Renal cortex interstitium (tissue), 3 donors: ENCODE results near the gene PIP5K1A. TPM values are rescaled to one million over a fixed set of nuclear protein-coding genes. Genes with fewer than 3 reads are reported as not detected.

ENCODE experiments used
- polyA plus RNA-seq, 3 donors: library from polyadenylated mRNA; unstranded; fragments of 120-200 nt; gene quantifications; one replicate each; pipeline ENCODE4 v1.2.1, GENCODE V29; 2013; ENCODE audit not compliant: insufficient read length in 3 of 3

PIP5K1A gene
- polyA plus RNA-seq, 3 donors, result 61.9 to 79.7 (median 73.5) TPM

Other genes starting within 250 kb of the PIP5K1A start
- 100 to 1,000 TPM; 296 to 301 (median 300) TPM for gene CERS2, start 223.7 kb upstream of the PIP5K1A start, polyA plus RNA-seq
- 10 to 100 TPM; 14.3 to 18.9 (median 14.6) TPM for gene ANXA9, start 216.3 kb upstream of the PIP5K1A start, polyA plus RNA-seq
- 10 to 100 TPM; 38.9 to 58.3 (median 39.3) TPM for gene MINDY1, start 191.7 kb upstream of the PIP5K1A start, polyA plus RNA-seq
- 10 to 100 TPM; 42.4 to 48.7 (median 42.8) TPM for gene PRUNE1, start 190.1 kb upstream of the PIP5K1A start, polyA plus RNA-seq
- 1 to 10 TPM; 1.6 to 3.6 (median 2.7) TPM for gene BNIPL, start 162.0 kb upstream of the PIP5K1A start, polyA plus RNA-seq
- gene C1orf56, start 150.8 kb upstream of the PIP5K1A start, polyA plus RNA-seq, result 10 to 100 TPM in 2 of 3 donors, 1 to 10 TPM in 1; 9.1 to 14.0 (median 11.8) TPM
- gene CDC42SE1, start 138.9 kb upstream of the PIP5K1A start, polyA plus RNA-seq, result 10 to 100 TPM; 73.0 to 82.3 (median 75.4) TPM
- gene MLLT11, start 138.2 kb upstream of the PIP5K1A start, polyA plus RNA-seq, result 10 to 100 TPM; 22.6 to 26.7 (median 24.7) TPM
- 10 to 100 TPM; 10.5 to 15.8 (median 15.4) TPM for gene GABPB2, start 127.8 kb upstream of the PIP5K1A start, polyA plus RNA-seq
- gene SEMA6C, start 51.9 kb upstream of the PIP5K1A start, polyA plus RNA-seq, result 10 to 100 TPM; 29.8 to 34.5 (median 29.9) TPM
- gene TNFAIP8L2, start 41.9 kb upstream of the PIP5K1A start, polyA plus RNA-seq, result 1 to 10 TPM; 1.0 to 1.5 (median 1.3) TPM
- 10 to 100 TPM; 16.4 to 20.1 (median 19.0) TPM for gene LYSMD1, start 32.6 kb upstream of the PIP5K1A start, polyA plus RNA-seq
- gene SCNM1, start 32.4 kb upstream of the PIP5K1A start, polyA plus RNA-seq, result 10 to 100 TPM; 38.4 to 45.2 (median 40.1) TPM
- 1 to 10 TPM; 1.0 to 2.0 (median 1.4) TPM for gene TMOD4, start 22.6 kb upstream of the PIP5K1A start, polyA plus RNA-seq
- 10 to 100 TPM; 63.9 to 81.9 (median 68.9) TPM for gene VPS72, start 8.4 kb upstream of the PIP5K1A start, polyA plus RNA-seq
- 100 to 1,000 TPM; 160 to 185 (median 174) TPM for gene PSMD4, start 56.2 kb downstream of the PIP5K1A start, polyA plus RNA-seq
- gene ZNF687, start 83.7 kb downstream of the PIP5K1A start, polyA plus RNA-seq, result 10 to 100 TPM; 20.4 to 27.1 (median 25.2) TPM
- 10 to 100 TPM; 62.6 to 67.6 (median 65.7) TPM for gene PI4KB, start 128.9 kb downstream of the PIP5K1A start, polyA plus RNA-seq
- 10 to 100 TPM; 39.4 to 47.0 (median 45.2) TPM for gene RFX5, start 148.7 kb downstream of the PIP5K1A start, polyA plus RNA-seq
- gene SELENBP1, start 174.2 kb downstream of the PIP5K1A start, polyA plus RNA-seq, result 10 to 100 TPM; 42.1 to 55.9 (median 52.7) TPM
- 100 to 1,000 TPM; 248 to 269 (median 260) TPM for gene PSMB4, start 201.0 kb downstream of the PIP5K1A start, polyA plus RNA-seq